Left cardiac atrium (tissue), 4 donors: ENCODE data around the gene IREB2. TPM values are rescaled to one million over a fixed set of nuclear protein-coding genes. Genes with fewer than 3 reads are reported as not detected.

Source experiments
- ATAC-seq, 2 donors: fragments of 200-7000 bp; cut with Tn5 transposase; one replicate each; pipeline ENCODE4 v1.9.1; 2020; ENCODE audit warnings: mild to moderate bottlenecking in 2 of 2, moderate library complexity in 2 of 2
- DNase-seq: peaks from one replicate; pipeline ENCODE4 v3.0.0-alpha.2; 2020
- intact Hi-C, 2 donors: fragments of 100-400 bp; cut with DNase I; formaldehyde crosslinking; loops; one replicate each; pipeline versions ENCODE4 v1.14.1 to v1.15.1; 2022 to 2023
- total RNA-seq, 2 donors: library from RNA; stranded (reverse); fragmentation: NEBNext Ultra II Directional; extraction: Animal tissue kit (Norgen Biotek cat#: 25700); gene quantifications; one replicate each; pipeline ENCODE4 v1.2.1, GENCODE V29; 2021
- donor health status: DM: no; HTN: yes; CAD: no.
- donor health status: DM: no; HTN: yes; CAD: no; lungs with severe emphysema.
- donor health status: DM: yes; HTN: yes; CAD: no.
- donor health status: Dilated cardiomyopathy.

The IREB2 gene
- total RNA-seq, 2 donors from 2014 or later = 29.5 to 31.0 TPM

DNA sequence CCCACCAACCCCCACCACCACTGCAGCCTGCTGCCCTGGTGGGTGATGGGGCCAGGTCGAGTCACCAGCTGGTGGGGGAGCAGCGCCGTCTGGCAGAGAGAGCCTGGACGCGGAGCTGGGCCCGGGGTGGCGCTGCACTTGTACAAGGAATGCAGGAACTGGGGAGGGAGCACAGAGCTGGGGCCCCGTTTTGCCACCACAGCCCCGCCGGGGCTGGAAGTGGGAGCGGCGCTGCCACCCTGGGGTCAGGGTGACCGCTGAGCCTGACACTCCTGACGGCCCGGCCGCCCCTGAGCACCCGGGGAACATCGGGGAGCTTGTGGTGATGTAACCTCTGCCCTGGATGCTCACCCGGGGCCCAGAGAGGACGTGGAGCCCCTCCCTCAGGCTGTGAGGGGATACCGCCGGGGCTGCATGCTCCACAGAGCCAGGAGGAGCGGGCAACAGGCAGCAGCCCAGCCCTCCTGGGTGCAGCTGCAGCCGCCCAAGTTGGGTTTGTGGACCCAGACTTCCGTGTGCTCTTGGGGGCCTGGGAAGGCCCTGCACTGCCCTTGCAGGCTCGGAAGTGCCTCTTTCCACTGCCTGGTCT, 32.6 kb upstream of the IREB2 start:
- no peak for ATAC-seq
- intact Hi-C loops = no loop called here

DNA sequence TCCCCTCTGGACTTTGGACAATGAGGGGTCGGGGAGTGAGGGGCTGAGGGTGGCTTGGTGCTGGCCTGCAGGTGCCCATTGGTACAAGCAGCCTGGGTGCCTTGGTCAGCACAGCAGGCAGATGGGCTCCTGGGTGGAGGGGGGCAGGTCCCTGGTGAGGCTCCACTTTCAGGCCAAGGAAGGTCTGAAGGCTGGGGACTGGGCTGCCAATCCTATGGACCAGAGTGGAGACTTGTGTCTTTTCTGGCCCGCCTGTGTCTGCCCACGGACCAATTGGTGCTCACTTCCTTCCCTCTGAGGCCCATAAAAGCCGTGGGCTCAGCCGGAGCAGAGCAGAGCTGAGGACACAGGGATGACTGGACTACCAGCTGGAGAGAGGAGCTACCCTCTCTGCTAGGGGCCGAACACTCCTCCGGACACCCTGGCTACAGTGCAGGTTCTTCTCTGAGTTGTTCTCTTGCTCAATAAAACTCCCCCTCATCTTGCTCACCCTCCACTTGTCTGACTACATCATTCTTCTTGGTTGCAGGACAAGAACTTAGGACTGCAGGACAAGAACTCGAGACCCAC, 31.9 kb upstream of the IREB2 start:
- intact Hi-C loops = no loop called here
- ATAC-seq = no peak

More for the DNA sequence above, 32.6 kb upstream of the IREB2 start:
- no peak for DNase-seq

DNA sequence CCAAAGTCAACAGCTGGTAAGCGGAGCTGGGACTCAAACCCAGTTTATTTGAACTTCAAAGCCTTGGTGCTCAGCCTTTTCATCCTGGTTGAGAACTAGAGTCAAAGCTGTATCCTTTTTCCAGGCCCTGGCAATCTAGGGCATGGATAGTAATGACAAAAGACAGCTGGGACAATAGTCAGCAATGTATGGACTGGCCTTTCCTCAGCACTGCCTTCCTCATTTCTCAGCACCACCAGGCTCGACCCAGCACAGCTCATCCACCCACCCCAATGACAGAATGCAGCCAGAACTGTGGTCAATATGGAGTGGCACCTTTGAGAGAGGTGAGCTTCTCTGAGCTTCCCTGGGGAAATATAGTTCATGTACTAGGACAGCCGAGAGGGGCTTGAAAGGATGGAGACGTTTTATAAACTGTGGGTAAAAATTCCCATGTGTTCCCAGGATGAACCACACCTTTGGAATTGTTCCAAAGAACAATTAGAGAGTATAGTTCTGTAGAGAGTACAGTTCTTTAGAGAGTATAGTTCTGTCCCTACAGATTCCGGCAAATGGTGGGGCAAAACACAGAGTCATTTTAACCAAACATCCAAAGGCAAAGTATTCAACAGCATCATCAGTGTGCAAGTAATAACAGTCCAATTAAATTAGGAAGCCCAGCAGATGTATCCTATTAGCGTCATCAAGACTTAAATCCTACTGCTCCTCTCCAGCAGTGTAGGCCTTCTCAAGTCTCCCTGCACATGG, 30.2 kb upstream of the IREB2 start:
- intact Hi-C loops = no loop called here
- ATAC-seq = no peak
- no peak for DNase-seq

More for the DNA sequence above, 31.9 kb upstream of the IREB2 start:
- no peak for DNase-seq

DNA sequence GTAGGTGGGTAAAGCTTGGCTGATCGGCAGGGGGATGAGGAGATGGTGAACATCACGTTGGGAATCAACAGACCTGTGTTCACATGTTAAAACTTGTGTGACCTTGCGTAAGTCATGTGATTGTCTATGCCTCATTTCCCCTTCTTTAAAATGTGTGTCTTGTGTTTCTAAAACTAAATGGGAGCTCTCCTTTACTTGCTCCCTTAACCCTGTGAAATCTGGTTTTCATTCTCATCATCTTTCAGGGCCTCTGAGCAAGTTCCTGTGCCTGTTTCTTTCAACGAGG, 29.7 kb upstream of the IREB2 start:
- intact Hi-C loops = no loop called here
- DNase-seq (no peak), ATAC-seq (no peak)

DNA sequence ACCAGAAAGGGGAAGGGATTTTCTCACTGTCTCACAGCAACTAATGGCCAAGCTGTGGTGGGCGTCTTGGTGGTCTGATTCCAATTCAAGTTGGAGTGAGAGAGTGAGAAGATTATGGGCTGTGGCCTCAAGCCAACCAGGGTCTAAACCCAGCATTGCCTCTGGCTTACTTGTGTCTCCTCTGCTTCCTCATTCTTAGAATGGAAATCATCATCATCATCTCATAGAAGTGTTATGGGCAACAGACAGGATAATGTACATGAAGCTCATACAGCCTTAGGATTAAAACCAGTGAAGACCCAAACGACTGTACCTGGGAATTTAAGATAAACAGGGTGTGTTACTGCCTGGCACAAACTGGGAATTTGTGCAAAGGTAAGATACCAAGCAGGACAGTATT, 29.1 kb upstream of the IREB2 start:
- DNase-seq (no peak), ATAC-seq (no peak)
- intact Hi-C loops = no loop called here

DNA sequence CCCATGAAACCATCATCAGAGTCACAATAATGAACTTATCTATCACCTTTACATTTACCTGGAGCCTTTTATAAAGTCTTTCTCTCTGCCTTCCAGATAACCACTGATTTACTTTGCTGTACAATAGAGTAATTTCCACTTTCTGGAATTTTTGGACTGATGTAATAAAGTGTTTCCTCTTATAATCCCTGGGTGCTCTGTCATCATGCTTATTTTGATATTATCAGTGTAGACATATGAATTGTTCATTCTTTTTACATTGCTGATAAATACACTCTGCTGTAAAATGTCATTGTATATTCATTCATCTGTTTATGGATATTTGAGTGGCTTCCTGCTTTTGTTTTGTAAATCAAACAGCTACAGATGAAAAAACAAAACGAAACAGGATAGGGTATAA, 27.0 kb upstream of the IREB2 start:
- no peak for ATAC-seq
- DNase-seq = no peak
- intact Hi-C loops = no loop called here

DNA sequence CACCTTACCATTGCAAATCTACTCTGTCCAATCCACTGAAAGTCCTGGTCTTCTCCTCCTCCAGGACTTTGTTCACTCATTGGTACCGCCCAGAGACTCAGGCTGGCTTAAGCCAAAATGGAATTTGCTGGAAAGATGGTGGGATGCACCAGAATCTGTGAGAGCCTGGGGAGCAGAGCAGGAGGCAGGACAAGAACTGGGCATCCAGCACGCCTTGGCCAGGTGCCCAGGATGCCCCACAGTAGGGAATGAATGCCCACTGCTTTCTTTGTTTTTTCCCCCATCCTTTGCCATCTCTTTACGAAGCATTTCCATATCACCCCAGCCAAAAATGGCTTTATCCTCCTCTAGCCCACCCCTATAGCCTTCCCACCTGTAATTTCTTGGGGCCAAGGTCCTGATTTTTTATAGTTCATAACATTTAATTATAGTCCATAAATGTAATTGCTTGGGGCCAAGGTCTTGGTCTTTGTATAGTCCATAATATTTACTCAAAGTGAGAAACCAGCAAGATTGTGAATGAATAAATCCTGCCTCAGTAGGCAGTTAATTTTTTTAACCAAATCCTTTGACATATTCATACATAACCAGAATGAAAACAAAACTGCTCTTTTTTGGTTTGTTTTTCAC, 23.3 kb upstream of the IREB2 start:
- DNase-seq = no peak
- intact Hi-C loops = no loop called here
- ATAC-seq = no peak

DNA sequence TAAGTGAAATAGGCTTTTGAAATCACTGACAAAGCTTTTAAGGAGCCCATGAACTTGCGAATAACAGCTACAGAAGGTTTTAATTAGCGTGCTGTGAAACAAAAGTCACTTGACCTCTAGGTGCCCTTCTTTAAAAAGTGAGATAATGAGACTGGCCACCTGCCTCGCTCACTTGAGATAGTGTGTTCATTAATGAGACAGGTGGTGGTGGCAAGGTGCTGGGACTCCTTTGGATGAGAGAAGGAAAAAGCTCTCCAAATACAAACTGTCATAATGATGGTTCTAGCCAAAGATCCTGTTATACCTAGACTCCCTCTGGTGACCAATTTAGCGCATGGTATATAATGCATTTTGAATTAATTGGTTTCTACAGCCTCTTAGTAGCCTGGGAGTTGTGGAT, 22.7 kb upstream of the IREB2 start:
- ATAC-seq = no peak
- intact Hi-C loops = no loop called here
- DNase-seq = no peak

DNA sequence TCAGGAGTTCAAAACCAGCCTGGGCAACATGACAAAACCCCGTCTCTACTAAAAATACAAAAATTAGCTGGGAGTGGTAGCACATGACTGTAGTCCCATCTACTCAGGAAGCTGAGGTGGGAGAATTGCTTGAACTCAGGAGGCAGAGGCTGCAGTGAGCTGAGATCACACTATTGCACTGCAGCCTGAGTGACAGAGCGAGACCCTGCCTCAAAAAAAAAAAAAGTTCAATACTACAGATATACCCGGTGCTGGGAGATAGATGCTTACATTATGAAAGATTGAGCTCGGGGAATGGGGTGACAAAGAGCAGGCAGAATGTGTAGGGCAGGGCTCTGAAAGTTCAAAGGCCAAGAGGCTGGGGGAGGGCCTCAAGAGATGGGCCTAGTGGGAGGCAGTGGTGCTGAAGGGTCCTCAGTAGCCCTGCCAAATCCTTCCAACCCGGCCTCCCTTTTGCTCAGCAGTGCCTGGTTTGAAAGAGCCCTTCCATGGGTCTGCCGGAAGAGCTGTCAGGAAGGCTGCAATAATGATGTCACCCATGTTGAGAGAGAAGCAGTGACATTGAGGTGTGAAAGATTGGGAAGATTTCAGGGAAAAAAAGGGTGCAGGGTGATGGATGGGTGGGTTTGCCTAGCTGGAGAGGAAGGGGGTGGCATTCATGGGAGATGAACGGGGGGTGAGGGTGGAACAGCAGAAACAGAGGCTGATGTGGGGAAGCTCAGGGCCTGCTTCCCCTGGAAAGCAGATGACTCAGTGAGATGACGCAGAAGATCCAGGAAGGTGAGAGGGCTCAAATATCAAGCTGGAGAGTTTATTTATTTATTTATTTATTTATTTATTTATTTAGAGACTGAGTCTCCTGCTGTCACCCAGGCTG, 20.0 kb upstream of the IREB2 start:
- DNase-seq (no peak), ATAC-seq (no peak)
- intact Hi-C loops = no loop called here

DNA sequence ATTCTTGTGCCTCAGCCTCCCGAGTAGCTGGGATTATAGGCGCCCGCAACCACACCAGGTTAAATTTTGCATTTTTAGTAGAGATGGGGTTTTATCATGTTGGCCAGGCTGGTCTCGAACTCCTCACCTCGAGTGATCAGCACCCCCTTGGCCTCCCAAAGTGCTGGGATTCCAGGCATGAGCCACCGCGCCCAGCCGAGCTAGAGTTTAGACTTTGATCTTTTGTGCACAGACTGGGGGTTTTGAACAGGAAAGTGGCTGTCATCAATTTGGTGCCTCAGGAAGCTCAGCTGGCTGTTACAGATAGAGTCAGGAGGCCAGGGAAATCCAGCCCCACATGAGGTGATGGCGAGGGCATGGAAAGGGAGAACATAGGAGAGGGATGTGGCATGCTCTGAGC, 19.3 kb upstream of the IREB2 start:
- ATAC-seq (no peak), DNase-seq (no peak)
- intact Hi-C loops = no loop called here

DNA sequence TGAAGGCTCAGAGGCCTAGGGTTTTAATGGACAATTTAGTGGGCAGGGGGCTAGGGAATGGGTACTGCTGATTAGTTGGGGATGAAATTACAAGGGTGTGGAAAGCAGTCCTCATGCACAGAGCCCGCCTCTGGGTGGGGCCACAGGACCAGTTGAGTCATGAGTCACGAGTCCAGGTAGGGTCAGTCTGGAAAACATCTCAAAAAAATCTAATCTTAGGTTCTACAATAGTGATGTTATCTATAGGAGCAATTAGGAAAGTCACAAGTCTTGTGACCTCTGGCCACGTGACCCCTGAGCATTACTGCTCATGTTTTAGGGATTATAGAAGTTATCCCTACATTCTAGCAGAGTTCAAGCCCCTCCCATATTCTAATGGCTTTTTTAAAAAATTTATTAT, 18.6 kb upstream of the IREB2 start:
- ATAC-seq (no peak), DNase-seq (no peak)
- intact Hi-C loops = no loop called here

DNA sequence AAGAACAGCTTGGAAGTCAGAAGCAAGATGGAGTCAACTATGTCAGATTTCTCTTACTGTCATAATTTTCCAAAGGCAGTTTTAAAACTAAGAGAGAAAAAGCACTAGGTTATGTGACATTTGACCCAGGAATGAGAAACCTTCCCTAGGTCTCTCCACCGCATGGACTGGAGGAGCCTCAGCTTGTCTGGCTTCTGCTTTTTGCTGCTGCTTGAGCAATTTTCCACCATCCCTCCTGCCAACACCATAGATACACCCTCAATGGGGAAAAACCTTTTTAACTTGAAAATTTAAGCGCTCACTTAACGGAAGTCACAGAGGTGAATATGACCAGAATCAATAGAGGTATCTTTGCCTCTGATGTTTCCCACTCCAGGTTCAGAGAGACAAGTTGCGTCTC, 17.8 kb upstream of the IREB2 start:
- DNase-seq = no peak
- ATAC-seq = no peak
- intact Hi-C loops = loop anchor here (5.0 to 10.0 kb wide), 2 partner anchors 113 to 305 kb away; no protein-coding TSS in a partner anchor

DNA sequence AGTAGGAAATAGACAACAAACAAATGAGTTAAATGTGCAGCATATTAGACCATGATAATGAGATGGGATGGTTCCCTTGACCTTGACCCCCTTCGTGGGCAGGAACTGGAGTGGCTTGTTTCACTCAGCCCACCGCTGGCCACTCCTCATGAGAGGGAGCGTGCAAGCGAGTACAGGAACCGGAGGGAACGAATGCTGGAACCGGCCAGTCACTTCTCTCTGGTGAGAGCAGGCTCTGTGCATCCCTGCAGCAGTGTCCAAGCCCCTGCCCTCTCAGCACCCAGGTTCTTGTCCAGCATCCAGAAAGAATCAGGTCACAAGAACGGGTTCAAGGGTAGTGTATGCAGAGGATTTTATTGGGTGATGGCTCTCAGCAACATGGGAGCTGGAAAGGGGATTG, 17.2 kb upstream of the IREB2 start:
- intact Hi-C loops = loop anchor here (5.0 to 10.0 kb wide), 2 partner anchors 113 to 306 kb away; no protein-coding TSS in a partner anchor
- no peak for ATAC-seq
- DNase-seq = no peak

DNA sequence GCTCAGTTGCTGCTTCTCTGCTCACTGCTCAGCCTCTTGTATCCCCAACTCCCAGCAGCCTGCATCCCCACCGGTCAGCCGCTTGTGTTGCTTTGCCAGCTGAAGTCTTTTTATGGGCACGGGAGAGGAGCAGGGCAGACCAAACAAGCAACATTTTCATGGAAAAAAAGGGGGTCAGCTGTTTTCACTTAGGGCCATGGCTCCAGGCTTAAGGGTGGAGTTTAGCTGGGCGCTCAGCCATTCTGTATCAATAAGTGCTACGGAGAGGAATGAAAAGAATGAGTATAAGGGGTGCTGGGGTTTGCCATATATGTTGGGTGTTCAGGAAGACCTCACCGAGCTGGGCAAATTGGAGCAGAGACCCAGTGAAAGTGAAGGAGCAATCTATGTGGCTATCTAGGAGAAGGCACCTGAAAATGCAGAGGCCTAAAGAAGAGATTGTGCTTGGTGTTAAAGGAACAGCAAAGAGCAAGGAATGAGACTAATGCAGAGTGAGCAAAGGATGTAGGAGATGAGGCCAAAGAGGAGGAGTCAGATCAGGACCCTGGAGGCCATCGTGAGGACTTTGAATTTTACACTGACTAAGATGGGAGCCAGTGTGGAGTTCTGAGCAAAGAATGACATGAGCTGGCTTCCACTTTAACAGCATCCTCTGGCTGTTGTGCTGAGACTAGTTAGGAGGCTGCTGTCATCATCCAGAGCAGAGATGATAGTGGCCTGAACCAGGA, 16.6 kb upstream of the IREB2 start:
- intact Hi-C loops = loop anchor here (5.0 to 10.0 kb wide), 2 partner anchors 114 to 307 kb away; no protein-coding TSS in a partner anchor
- no peak for ATAC-seq
- no peak for DNase-seq

DNA sequence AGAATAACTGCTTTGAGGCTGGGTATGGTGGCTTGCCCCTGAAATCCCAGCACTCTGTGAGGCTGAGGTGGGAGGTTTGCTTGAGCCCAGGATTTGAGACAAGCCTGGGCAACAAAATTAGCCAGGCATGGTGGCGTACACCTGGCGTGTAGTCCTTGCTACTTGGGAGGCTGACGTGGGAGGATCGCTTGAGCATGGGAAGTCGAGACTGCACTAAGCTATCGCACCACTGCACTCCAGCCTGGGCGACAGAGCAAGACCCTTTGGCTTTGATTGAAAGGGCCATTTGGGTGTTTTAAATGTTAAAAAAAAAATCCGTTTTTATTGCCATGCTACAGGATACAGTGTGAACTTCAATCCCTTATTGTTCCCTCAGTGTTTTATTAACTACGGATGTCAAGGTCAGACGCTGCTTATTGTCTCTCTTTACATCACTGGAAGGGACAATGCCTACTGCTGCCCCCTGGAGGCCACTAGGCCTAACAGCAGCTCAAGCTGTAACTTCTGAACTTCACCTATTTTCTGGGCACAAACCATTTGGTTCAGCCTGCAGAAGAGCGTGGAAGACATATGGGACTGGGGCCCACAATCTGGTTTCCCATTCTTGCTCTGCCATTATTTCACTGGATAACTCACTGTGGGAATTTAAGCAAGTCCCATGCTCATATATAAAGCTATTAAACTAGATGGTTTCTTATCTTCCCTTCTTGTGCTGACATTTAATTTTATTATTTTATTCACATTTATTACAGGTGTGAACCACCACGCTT, 15.3 kb upstream of the IREB2 start:
- peak; percentile 65 to 73 for ATAC-seq
- intact Hi-C loops = loop anchor here (2.0 to 10.0 kb wide), 3 partner anchors 114 to 308 kb away; no protein-coding TSS in a partner anchor
- peak; percentile 55 for DNase-seq

DNA sequence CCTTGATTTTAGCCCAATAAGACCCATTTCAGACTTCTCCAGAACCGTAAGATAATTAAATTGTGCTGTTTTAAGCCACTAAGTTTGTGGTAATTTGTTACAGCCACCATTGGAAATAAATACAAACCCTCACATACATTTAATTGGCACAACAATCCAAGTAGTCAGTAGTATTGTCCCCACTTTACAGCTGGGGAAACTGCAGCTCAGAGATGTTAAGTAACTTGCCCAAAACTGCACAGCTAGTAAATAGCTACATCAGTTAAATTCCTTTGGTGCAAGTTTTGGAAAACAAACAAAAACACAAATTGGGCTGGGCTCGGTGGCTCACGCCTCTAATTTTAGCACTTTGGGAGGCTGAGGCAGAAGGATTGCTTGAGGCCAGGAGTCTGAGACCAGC, 13.3 kb upstream of the IREB2 start:
- ATAC-seq (no peak), DNase-seq (no peak)
- intact Hi-C loops = loop anchor here (5.0 to 10.0 kb wide), 2 partner anchors 117 to 310 kb away; no protein-coding TSS in a partner anchor

DNA sequence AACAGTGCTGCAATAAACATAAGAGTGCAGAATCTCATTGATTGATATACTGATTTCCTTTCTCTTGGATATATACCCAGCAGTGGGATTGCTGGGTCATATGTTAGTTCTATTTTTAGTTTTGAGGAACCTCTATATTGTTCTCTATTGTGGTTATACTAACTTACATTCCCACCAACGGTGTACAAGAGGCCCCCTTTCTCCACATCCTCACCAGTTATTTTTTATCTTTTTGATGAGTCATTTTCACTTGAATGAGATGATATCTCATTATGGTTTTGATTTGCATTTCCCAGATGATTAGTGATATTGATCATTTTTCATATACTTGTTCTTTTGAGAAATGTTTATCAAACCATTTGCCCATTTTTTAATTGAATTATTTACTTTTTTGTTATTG, 12.4 kb upstream of the IREB2 start:
- intact Hi-C loops = loop anchor here in 1 of 2 donors (10.0 kb wide), 1 partner anchor 311 kb away; no protein-coding TSS in a partner anchor
- no peak for DNase-seq

DNA sequence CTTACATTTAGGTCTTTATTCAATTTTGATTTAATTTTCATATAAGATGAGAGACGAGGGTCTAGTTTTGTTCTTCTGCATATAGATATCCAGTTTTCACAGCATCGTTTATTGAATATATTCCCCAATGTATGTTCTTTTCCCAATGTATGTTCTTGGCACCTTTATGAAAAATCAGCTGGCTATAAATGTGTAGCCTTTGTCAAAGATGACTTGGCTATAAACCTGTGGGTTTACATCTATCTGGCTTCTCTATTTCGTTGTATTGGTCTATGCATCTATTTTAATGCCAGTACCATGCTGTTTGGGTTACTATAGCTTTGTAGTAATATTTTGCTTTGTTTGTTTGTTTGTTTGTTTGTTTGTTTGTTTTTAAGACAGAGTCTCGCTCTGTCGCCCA, 11.7 kb upstream of the IREB2 start:
- ATAC-seq (no peak), DNase-seq (no peak)
- intact Hi-C loops = loop anchor here in 1 of 2 donors (10.0 kb wide), 1 partner anchor 311 kb away; no protein-coding TSS in a partner anchor

More for the DNA sequence above, 12.4 kb upstream of the IREB2 start:
- no peak for ATAC-seq
